ENCODE results near the gene ARHGEF17.

DNA sequence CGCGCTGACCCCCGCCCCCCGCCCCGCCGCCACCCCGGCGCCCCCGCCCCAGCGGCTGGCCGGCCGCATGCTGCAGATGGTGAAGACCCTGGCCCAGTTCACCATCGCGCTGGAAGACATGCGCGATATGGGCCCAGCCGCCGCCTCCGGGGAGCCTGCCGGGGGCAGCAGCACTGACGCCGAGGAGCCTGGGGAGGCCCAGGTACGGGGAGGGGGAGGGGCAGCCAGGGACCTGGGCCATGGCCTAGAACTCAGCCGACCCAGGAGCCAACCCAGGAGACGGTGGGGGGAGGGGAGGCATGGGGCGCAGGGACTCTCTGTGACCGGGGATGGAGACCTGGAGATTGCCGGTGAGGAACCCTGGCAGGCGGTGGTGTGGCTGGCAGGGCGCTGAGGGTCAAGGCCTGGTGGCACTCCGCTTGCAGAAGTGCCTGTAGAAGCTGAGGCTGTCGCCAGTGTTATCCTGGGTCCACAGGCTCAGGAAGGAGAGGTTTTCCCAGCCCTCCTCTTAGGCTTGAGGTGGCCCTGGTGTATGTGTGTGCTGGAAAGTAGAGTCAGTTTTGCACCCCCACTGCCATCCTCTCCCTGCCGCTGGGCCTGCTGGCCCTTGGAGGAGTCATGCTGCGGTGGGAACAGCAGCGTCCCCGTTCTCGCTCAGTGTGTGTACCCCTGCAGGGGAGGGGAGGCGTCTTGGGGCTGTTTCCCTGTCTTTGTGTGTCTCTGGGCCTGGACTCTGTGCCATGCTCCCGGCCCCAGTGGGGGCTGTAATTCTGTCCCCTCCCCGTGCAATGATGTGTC lies 35.2 kb downstream of the ARHGEF17 start:
- TF ChIP-seq ZNF70 (CRISPR knock-in tag; IDR thresholded peaks at IDR 0.05) (no peak), CSDC2 (CRISPR knock-in tag; IDR thresholded peaks at IDR 0.05) (no peak), ARNTL (CRISPR knock-in tag; IDR thresholded peaks at IDR 0.05; ENCODE audit: borderline replicate concordance, low read depth) (no peak), ZFP3 (CRISPR knock-in tag; IDR thresholded peaks at IDR 0.05) (no peak), GLIS3 (CRISPR knock-in tag; IDR thresholded peaks at IDR 0.05) (no peak), ZFP30 (CRISPR knock-in tag; IDR thresholded peaks at IDR 0.05) (no peak), RARB (CRISPR knock-in tag; IDR thresholded peaks at IDR 0.05) (no peak), ISL1 (CRISPR knock-in tag; IDR thresholded peaks at IDR 0.05) (no peak), TCF4 (CRISPR knock-in tag; IDR thresholded peaks at IDR 0.05; ENCODE audit: borderline replicate concordance) (no peak)
- TF ChIP-seq, protein P1, sequence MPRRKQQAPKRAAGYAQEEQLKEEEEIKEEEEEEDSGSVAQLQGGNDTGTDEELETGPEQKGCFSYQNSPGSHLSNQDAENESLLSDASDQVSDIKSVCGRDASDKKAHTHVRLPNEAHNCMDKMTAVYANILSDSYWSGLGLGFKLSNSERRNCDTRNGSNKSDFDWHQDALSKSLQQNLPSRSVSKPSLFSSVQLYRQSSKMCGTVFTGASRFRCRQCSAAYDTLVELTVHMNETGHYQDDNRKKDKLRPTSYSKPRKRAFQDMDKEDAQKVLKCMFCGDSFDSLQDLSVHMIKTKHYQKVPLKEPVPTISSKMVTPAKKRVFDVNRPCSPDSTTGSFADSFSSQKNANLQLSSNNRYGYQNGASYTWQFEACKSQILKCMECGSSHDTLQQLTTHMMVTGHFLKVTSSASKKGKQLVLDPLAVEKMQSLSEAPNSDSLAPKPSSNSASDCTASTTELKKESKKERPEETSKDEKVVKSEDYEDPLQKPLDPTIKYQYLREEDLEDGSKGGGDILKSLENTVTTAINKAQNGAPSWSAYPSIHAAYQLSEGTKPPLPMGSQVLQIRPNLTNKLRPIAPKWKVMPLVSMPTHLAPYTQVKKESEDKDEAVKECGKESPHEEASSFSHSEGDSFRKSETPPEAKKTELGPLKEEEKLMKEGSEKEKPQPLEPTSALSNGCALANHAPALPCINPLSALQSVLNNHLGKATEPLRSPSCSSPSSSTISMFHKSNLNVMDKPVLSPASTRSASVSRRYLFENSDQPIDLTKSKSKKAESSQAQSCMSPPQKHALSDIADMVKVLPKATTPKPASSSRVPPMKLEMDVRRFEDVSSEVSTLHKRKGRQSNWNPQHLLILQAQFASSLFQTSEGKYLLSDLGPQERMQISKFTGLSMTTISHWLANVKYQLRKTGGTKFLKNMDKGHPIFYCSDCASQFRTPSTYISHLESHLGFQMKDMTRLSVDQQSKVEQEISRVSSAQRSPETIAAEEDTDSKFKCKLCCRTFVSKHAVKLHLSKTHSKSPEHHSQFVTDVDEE (CRISPR knock-in tag; IDR thresholded peaks at IDR 0.05) = no peak
- TF ChIP-seq, protein P2, sequence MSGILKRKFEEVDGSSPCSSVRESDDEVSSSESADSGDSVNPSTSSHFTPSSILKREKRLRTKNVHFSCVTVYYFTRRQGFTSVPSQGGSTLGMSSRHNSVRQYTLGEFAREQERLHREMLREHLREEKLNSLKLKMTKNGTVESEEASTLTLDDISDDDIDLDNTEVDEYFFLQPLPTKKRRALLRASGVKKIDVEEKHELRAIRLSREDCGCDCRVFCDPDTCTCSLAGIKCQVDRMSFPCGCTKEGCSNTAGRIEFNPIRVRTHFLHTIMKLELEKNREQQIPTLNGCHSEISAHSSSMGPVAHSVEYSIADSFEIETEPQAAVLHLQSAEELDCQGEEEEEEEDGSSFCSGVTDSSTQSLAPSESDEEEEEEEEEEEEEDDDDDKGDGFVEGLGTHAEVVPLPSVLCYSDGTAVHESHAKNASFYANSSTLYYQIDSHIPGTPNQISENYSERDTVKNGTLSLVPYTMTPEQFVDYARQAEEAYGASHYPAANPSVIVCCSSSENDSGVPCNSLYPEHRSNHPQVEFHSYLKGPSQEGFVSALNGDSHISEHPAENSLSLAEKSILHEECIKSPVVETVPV (CRISPR knock-in tag; IDR thresholded peaks at IDR 0.05) = no peak
- TF ChIP-seq, protein P3, sequence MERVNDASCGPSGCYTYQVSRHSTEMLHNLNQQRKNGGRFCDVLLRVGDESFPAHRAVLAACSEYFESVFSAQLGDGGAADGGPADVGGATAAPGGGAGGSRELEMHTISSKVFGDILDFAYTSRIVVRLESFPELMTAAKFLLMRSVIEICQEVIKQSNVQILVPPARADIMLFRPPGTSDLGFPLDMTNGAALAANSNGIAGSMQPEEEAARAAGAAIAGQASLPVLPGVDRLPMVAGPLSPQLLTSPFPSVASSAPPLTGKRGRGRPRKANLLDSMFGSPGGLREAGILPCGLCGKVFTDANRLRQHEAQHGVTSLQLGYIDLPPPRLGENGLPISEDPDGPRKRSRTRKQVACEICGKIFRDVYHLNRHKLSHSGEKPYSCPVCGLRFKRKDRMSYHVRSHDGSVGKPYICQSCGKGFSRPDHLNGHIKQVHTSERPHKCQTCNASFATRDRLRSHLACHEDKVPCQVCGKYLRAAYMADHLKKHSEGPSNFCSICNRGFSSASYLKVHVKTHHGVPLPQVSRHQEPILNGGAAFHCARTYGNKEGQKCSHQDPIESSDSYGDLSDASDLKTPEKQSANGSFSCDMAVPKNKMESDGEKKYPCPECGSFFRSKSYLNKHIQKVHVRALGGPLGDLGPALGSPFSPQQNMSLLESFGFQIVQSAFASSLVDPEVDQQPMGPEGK (CRISPR knock-in tag; IDR thresholded peaks at IDR 0.05; ENCODE audit: borderline replicate concordance) = no peak

Measured in SK-N-SH treated with all-trans-retinoic acid at 6 μM for 48 hours (cell line).